LNCAP (cell line): ENCODE measurements around the gene BRD1.

Source experiments
- TF ChIP-seq, protein P1 (sequence below): fragments of 450-650 bp; IDR thresholded peaks from 2 replicates; pipeline ENCODE4 v1.5.1; 2017; ENCODE audit warnings: mild to moderate bottlenecking

Gene BRD1

DNA sequence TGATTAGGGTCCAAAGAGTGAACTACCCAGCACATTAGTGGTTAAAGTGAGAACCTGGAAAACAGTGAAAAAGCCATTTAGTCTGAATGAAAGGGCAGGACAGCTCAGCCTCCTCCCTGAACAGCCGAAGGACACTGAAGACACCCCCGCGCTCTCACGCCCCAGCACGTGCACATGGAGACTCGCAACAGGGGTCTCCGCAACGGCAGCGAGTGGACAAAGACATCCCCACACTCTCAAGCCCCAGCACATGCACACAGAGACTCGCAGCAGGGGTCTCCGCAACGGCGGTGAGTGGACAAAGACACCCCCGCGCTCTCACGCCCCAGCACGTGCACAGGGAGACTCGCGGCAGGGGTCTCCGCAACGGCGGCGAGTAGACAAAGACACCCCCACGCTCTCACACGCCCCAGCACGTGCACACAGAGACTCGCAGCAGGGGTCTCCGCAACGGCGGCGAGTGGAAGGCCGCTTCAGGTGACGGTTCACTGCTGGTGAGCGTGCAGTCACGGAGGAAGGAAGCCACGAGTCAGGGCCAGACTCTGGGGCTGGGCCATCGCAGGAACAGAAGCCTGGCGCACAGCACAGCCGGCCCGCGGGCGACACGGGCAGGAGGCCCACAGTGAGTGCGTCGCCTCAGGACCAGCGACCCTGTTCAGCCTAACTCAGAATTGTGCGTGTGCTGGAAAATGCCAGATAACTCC is 43.6 kb downstream of the BRD1 start:
- TF ChIP-seq, protein P1, sequence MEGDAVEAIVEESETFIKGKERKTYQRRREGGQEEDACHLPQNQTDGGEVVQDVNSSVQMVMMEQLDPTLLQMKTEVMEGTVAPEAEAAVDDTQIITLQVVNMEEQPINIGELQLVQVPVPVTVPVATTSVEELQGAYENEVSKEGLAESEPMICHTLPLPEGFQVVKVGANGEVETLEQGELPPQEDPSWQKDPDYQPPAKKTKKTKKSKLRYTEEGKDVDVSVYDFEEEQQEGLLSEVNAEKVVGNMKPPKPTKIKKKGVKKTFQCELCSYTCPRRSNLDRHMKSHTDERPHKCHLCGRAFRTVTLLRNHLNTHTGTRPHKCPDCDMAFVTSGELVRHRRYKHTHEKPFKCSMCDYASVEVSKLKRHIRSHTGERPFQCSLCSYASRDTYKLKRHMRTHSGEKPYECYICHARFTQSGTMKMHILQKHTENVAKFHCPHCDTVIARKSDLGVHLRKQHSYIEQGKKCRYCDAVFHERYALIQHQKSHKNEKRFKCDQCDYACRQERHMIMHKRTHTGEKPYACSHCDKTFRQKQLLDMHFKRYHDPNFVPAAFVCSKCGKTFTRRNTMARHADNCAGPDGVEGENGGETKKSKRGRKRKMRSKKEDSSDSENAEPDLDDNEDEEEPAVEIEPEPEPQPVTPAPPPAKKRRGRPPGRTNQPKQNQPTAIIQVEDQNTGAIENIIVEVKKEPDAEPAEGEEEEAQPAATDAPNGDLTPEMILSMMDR, result no peak

DNA sequence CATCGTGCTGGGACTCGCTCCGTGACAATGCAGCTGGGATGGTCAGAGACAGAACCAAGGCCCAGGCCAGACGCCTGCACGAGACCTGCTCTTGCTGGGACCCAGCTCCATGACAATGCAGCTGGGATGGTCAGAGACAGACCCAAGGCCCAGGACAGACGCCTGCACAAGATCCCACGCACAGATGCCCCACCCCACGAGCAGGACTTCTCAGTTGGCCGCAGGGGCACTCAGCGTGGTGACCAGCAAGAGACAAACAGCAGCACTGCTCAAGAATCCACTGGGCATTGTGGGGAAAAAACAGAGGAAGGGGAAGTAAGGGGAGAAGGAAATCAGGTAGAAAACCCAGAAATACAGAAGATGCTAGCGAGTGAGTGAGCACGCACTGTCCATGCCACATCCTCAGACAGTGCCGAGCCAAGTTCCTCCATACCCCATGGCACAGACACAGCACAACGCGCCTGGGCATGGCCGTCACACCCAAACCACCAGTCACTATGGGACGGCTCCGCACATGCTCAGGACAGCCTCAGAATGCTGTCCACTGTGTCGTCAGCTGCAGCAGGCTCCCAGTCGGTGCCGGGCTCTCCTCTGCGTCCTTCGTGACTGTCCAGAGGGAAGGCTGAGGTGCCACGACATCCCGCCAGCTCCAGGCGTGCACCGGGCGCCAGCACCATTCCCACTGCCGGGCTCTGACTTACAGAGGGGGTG is 44.5 kb downstream of the BRD1 start:
- TF ChIP-seq, protein P1, result no peak

GRCh38 chr22:49781289-49781782 is 46.3 kb downstream of the BRD1 start:
- TF ChIP-seq, protein P1, result no peak

GRCh38 chr22:49780698-49781288 is 46.9 kb downstream of the BRD1 start:
- TF ChIP-seq, protein P1, result no peak

- TF ChIP-seq, protein P1, result no peak
These were observed 47.6 kb downstream of the BRD1 start for GRCh38 chr22:49779853-49780697.

DNA sequence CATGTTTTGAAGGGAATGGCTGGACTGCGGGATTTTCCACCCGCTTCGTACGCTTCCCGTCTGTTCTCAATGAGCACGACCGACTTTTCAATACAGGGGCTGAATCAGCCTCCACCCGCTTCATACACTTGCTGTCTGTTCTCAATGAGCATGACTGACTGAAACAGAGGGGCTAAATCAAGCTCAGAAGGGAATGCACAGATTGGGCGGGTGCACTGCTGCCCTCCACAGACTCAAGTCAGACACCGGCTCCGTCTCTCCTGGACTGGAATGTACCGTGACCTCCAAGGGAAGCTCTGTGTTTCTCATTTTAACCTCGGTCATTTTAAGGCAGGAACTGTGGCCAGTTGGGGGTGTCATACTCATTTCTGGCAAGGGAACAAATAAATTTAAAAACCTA is 48.5 kb downstream of the BRD1 start:
- TF ChIP-seq, protein P1, result no peak
